DND-41 (cell line): ENCODE results near the gene HOXC4.

Experiments used
- ATAC-seq: fragments of 200-7000 bp; cut with Tn5 transposase; 3 replicates; pipeline ENCODE4 v1.9.1; 2021; ENCODE audit warnings: low read depth; ENCODE audit not compliant: insufficient read depth
- DNase-seq: peaks from one replicate; pipeline ENCODE4 v3.0.0-alpha.2; 2020
- H2AFZ ChIP-seq: 2 replicates; pipeline ENCODE4 v1.6.0; 2012; ENCODE audit warnings: low read depth, low read length
- H3K27ac ChIP-seq: 2 replicates; pipeline ENCODE4 v1.5.1; 2012; ENCODE audit warnings: low read length, inconsistent platforms
- H3K27me3 ChIP-seq: fragments of 200-600 bp; sonication (generic); 2 replicates; pipeline ENCODE4 v1.6.0; 2012; ENCODE audit warnings: low read length, mild to moderate bottlenecking, inconsistent platforms; ENCODE audit not compliant: insufficient read depth, poor library complexity
- H3K36me3 ChIP-seq: 2 replicates; pipeline ENCODE4 v1.5.1; 2012; ENCODE audit warnings: low read length, inconsistent platforms; ENCODE audit not compliant: insufficient read depth
- H3K4me1 ChIP-seq: 2 replicates; pipeline ENCODE4 v1.5.1; 2012; ENCODE audit warnings: mild to moderate bottlenecking, low read length; ENCODE audit not compliant: insufficient read depth
- H3K4me2 ChIP-seq: 2 replicates; pipeline ENCODE4 v1.6.0; 2012; ENCODE audit warnings: mild to moderate bottlenecking, moderate library complexity, low read length, inconsistent platforms; ENCODE audit not compliant: insufficient read depth
- H3K4me3 ChIP-seq, 2 experiments: fragments of 200-600 bp in 1 of 2; shearing (Covaris generic) in 1 of 2; 2 replicates each; pipeline ENCODE4 v1.5.1; 2012 to 2016; ENCODE audit warnings: inconsistent platforms in 2 of 2, low read length in 2 of 2, mild to moderate bottlenecking in 2 of 2, low read depth in 1 of 2, moderate library complexity in 1 of 2
- H3K79me2 ChIP-seq: 2 replicates; pipeline ENCODE4 v1.6.0; 2012; ENCODE audit warnings: low read length, inconsistent platforms; ENCODE audit not compliant: insufficient read depth
- H3K9ac ChIP-seq: 2 replicates; pipeline ENCODE4 v1.6.0; 2012; ENCODE audit warnings: low read depth, mild to moderate bottlenecking, inconsistent platforms, low read length, moderate library complexity
- H3K9me3 ChIP-seq: 2 replicates; pipeline ENCODE4 v1.5.1; 2012; ENCODE audit warnings: low read length, moderate library complexity, mild to moderate bottlenecking, inconsistent platforms; ENCODE audit not compliant: insufficient read depth, severe bottlenecking
- H4K20me1 ChIP-seq: 2 replicates; pipeline ENCODE4 v1.6.0; 2012; ENCODE audit warnings: low read length; ENCODE audit not compliant: insufficient read depth
- EZH2 ChIP-seq: IDR thresholded peaks from 3 replicates; pipeline ENCODE4 v1.6.1; 2012; ENCODE audit warnings: borderline replicate concordance, low read depth, mild to moderate bottlenecking, moderate library complexity, low read length, inconsistent platforms; ENCODE audit not compliant: severe bottlenecking
- TF ChIP-seq, protein P1 (sequence below): IDR thresholded peaks from 2 replicates; pipeline ENCODE4 v1.5.1; 2012; ENCODE audit warnings: borderline replicate concordance, low read length, moderate library complexity, mild to moderate bottlenecking; ENCODE audit not compliant: poor library complexity, severe bottlenecking; ENCODE audit errors: extremely low read depth

The HOXC4 gene

GRCh38 chr12:54054742-54055194 is 1.1 kb downstream of the HOXC4 start:
- TF ChIP-seq, protein P1, sequence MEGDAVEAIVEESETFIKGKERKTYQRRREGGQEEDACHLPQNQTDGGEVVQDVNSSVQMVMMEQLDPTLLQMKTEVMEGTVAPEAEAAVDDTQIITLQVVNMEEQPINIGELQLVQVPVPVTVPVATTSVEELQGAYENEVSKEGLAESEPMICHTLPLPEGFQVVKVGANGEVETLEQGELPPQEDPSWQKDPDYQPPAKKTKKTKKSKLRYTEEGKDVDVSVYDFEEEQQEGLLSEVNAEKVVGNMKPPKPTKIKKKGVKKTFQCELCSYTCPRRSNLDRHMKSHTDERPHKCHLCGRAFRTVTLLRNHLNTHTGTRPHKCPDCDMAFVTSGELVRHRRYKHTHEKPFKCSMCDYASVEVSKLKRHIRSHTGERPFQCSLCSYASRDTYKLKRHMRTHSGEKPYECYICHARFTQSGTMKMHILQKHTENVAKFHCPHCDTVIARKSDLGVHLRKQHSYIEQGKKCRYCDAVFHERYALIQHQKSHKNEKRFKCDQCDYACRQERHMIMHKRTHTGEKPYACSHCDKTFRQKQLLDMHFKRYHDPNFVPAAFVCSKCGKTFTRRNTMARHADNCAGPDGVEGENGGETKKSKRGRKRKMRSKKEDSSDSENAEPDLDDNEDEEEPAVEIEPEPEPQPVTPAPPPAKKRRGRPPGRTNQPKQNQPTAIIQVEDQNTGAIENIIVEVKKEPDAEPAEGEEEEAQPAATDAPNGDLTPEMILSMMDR = no peak
- no peak for TF ChIP-seq EZH2
- Histone ChIP-seq H3K9me3 (no peaks in the 10 kb centered on the region), H4K20me1 (no peaks in the 10 kb centered on the region), H2AFZ (no peak overlapping the region), H3K4me2 (no peak overlapping the region), H3K79me2 (no peaks in the 10 kb centered on the region), H3K4me1 (0 out of 2 replicates have a peak, but pooled peaks cover 6% of the 10 kb centered on the region), H3K9ac (no peak overlapping the region), H3K27me3 (peaks cover 42% of the 10 kb centered on the region), H3K36me3 (no peaks in the 10 kb centered on the region), H3K4me3 (no peak overlapping the region), H3K27ac (no peak overlapping the region)
- ATAC-seq (no peak), DNase-seq (no peak)

DNA sequence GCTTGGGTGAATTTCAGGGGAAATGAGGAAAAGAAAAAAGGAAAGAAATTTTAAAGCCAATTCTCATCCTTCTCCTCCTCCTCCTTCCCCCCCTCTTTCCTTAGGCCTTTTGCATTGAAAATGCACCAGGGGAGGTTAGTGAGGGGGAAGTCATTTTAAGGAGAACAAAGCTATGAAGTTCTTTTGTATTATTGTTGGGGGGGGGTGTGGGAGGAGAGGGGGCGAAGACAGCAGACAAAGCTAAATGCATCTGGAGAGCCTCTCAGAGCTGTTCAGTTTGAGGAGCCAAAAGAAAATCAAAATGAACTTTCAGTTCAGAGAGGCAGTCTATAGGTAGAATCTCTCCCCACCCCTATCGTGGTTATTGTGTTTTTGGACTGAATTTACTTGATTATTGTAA is 1.9 kb downstream of the HOXC4 start:
- no peak overlapping the region for H3K27ac ChIP-seq
- H3K9ac ChIP-seq = no peak overlapping the region
- no peak overlapping the region for H2AFZ ChIP-seq
- H4K20me1 ChIP-seq = no peaks in the 10 kb centered on the region
- H3K79me2 ChIP-seq = no peaks in the 10 kb centered on the region
- no peak overlapping the region for H3K4me2 ChIP-seq
- 0 out of 2 replicates have a peak, but pooled peaks cover 6% of the 10 kb centered on the region for H3K4me1 ChIP-seq
- TF ChIP-seq EZH2 = no peak
- TF ChIP-seq, protein P1 = no peak
- ATAC-seq (no peak), DNase-seq (no peak)
- no peaks in the 10 kb centered on the region for H3K9me3 ChIP-seq
- H3K4me3 ChIP-seq = no peak overlapping the region
- peaks cover 42% of the 10 kb centered on the region for H3K27me3 ChIP-seq
- no peaks in the 10 kb centered on the region for H3K36me3 ChIP-seq

DNA sequence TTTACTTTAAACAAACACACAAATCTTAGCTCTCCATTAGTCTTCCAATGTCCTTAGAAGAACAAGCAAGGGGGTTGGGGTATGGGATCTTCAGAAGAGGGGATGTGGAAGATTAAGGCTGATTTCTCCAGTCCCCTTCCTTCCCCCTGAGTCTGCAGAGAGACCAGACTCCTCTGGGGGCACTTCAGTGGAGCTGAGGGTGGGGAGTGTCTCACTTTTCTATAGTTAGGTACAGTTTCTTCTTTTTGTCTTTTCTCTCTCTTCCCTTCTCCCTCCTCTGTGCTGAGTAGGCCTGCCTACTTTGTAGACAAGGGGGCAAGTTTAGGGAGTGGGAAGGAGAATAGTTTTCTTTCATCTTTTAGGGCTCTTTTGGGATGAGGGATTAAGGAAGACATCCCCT is 2.5 kb downstream of the HOXC4 start:
- no peak for TF ChIP-seq EZH2
- TF ChIP-seq, protein P1 = no peak
- H3K9me3 ChIP-seq = no peaks in the 10 kb centered on the region
- H3K27ac ChIP-seq = no peak overlapping the region
- H3K36me3 ChIP-seq = no peaks in the 10 kb centered on the region
- ATAC-seq (no peak), DNase-seq (no peak)
- no peaks in the 10 kb centered on the region for H3K79me2 ChIP-seq
- no peaks in the 10 kb centered on the region for H4K20me1 ChIP-seq
- no peak overlapping the region for H2AFZ ChIP-seq
- 0 out of 2 replicates have a peak, but pooled peaks cover 6% of the 10 kb centered on the region for H3K4me1 ChIP-seq
- H3K4me2 ChIP-seq = no peak overlapping the region
- peaks cover 42% of the 10 kb centered on the region for H3K27me3 ChIP-seq
- no peak overlapping the region for H3K9ac ChIP-seq
- H3K4me3 ChIP-seq = no peak overlapping the region

GRCh38 chr12:54058128-54058768 is 4.6 kb downstream of the HOXC4 start:
- TF ChIP-seq, protein P1 = no peak
- no peak for TF ChIP-seq EZH2
- Histone ChIP-seq H3K79me2 (no peaks in the 10 kb centered on the region), H3K4me2 (no peak overlapping the region), H3K27ac (no peak overlapping the region), H3K27me3 (peaks cover 57% of the 10 kb centered on the region), H4K20me1 (no peaks in the 10 kb centered on the region), H3K4me3 (no peak overlapping the region), H3K9ac (no peak overlapping the region), H3K9me3 (no peaks in the 10 kb centered on the region), H3K4me1 (no peaks in the 10 kb centered on the region), H3K36me3 (no peaks in the 10 kb centered on the region), H2AFZ (no peak overlapping the region)
- ATAC-seq (no peak), DNase-seq (no peak)
